ENCODE results near the gene PUM2. TPM values are rescaled to one million over a fixed set of nuclear protein-coding genes. Genes with fewer than 3 reads are reported as not detected.

The PUM2 gene
- total RNA-seq, 1 donor from 2014 or later = 123 TPM

DNA sequence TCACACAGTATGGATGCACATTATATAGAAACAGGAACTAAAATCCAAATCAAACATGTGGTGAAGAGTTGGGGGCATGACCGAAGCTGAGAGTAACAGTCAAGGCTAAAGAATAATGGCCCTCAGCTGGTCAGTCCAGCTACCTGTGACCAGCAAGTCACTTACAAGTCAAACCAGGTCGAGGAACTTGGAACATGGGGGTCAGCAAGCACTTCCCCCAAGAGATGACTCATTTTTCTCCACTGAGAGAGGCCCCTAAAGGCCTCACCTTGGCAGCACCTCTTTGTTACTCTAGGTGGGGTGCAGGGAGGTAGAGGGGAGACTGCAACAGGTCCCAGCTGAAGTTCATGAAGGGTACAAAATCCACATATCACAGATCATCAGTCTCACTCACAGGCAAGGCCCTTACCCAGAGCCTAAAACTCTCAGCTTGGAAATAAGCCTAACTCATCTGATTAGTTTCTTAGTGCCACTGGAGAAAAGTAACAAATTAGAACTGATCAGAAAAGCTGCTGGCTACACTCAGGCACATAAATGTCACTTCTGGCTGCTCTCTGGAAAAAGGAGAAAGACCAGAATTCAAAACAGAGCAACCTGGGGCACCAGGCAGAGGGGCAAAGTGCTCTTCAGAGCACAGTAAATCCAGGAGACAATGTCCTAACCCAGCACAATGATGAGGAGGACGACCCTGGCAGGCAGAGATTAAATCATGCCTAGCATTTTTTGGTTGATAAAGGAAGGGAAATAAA is 129.7 kb downstream of the PUM2 start:
- Mint-ChIP-seq H3K4me1 (ENCODE audit: low read depth) (peaks cover 20% of the 10 kb centered on the region), H3K27ac (peak overlapping the region; percentile 43), H3K4me3 (ENCODE audit: low read depth) (no peak overlapping the region), H3K36me3 (ENCODE audit: insufficient read depth) (no peaks in the 10 kb centered on the region), H3K27me3 (no peaks in the 10 kb centered on the region), H3K9me3 (ENCODE audit: low read depth) (no peaks in the 10 kb centered on the region)
- TF ChIP-seq, protein P1, sequence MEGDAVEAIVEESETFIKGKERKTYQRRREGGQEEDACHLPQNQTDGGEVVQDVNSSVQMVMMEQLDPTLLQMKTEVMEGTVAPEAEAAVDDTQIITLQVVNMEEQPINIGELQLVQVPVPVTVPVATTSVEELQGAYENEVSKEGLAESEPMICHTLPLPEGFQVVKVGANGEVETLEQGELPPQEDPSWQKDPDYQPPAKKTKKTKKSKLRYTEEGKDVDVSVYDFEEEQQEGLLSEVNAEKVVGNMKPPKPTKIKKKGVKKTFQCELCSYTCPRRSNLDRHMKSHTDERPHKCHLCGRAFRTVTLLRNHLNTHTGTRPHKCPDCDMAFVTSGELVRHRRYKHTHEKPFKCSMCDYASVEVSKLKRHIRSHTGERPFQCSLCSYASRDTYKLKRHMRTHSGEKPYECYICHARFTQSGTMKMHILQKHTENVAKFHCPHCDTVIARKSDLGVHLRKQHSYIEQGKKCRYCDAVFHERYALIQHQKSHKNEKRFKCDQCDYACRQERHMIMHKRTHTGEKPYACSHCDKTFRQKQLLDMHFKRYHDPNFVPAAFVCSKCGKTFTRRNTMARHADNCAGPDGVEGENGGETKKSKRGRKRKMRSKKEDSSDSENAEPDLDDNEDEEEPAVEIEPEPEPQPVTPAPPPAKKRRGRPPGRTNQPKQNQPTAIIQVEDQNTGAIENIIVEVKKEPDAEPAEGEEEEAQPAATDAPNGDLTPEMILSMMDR (IDR thresholded peaks at IDR 0.05; ENCODE audit: unreplicated experiment) = no peak
- DNase-seq (ENCODE audit: low spot score, unreplicated experiment) = no peak

DNA sequence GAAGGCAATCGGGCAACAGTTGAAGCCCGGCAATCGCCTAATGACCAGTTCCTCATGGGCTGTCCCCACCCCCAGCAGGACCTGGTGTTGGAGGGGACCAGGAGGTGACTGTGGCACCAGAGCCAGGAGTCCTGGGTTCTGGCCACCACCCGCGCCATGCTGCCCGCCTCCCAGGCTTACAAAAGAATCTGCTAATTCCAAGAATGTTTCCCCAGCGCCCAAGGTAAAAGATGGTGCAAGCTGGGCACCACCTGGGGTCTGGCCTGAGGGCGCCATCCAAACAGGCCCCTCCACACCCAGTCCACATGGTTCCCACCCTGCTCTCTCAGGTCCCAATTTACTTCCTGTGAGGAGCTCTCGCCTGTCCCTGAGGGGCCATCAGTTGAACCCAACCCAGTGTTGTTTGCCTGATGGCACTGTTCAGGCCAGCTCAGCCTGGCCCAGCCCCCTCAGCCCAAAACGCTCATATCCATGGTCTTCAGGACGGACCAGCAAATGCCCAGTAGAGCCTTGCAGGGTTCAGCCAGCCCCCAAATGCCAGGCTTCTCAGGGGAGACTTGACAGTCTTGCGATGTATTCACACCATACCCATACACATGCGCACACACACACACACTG is 130.8 kb downstream of the PUM2 start:
- Mint-ChIP-seq H3K9me3 (ENCODE audit: low read depth) (no peaks in the 10 kb centered on the region), H3K4me3 (ENCODE audit: low read depth) (no peak overlapping the region), H3K36me3 (ENCODE audit: insufficient read depth) (no peaks in the 10 kb centered on the region), H3K4me1 (ENCODE audit: low read depth) (peaks cover 16% of the 10 kb centered on the region), H3K27ac (peak overlapping the region; percentile 59), H3K27me3 (no peaks in the 10 kb centered on the region)
- TF ChIP-seq, protein P1 (IDR thresholded peaks at IDR 0.05; ENCODE audit: unreplicated experiment) = no peak
- DNase-seq (ENCODE audit: low spot score, unreplicated experiment) = no peak

DNA sequence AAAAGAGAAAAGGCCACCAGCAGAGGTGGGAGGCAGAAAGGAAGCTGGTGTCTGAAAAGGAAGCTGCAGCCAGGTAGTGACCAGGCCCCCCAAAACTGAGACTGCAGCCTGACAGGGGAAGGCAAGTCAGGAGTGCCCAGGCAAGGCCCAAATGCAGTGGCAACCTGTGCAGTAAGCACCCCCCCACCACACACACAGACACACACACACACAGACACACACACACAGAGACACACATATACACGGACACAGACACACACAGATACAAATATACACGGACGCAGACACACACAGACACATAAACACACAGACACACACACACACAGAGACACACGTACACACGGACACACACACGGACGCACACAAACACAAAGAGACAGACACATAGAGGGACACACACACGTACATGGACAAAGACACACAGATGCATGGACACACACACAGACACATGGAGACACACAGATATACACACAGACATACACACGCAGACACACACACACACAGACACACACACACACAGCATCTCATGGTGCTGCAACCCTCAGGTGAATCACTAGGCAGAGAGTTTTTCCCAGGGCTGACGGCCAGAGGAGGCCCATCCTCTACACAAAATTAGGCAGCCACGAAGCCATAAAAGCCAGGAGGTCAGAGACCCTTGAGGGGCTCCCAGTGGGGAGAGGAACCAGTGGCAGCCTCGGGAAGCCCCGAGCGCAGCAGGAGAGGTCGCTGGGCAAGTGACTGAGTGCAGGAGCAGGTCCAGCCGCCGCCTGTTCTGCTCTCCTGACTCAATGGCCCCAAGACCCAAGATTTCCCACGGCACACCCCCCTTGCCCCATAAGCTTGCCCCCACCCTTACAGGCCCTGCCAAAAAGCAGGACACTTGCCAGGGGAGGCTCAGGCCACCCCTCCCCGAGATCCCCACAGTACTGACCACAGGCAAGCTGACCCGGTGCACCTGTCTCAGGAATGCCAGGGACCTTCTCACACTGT is 132.0 kb downstream of the PUM2 start:
- TF ChIP-seq, protein P1 (IDR thresholded peaks at IDR 0.05; ENCODE audit: unreplicated experiment) = no peak
- peak overlapping the region; percentile 17 for H3K27ac Mint-ChIP-seq
- H3K4me1 Mint-ChIP-seq (ENCODE audit: low read depth) = peaks cover 23% of the 10 kb centered on the region
- H3K4me3 Mint-ChIP-seq (ENCODE audit: low read depth) = no peak overlapping the region
- H3K27me3 Mint-ChIP-seq = no peaks in the 10 kb centered on the region
- no peaks in the 10 kb centered on the region for H3K9me3 Mint-ChIP-seq (ENCODE audit: low read depth)
- no peaks in the 10 kb centered on the region for H3K36me3 Mint-ChIP-seq (ENCODE audit: insufficient read depth)
- DNase-seq (ENCODE audit: low spot score, unreplicated experiment) = no peak

DNA sequence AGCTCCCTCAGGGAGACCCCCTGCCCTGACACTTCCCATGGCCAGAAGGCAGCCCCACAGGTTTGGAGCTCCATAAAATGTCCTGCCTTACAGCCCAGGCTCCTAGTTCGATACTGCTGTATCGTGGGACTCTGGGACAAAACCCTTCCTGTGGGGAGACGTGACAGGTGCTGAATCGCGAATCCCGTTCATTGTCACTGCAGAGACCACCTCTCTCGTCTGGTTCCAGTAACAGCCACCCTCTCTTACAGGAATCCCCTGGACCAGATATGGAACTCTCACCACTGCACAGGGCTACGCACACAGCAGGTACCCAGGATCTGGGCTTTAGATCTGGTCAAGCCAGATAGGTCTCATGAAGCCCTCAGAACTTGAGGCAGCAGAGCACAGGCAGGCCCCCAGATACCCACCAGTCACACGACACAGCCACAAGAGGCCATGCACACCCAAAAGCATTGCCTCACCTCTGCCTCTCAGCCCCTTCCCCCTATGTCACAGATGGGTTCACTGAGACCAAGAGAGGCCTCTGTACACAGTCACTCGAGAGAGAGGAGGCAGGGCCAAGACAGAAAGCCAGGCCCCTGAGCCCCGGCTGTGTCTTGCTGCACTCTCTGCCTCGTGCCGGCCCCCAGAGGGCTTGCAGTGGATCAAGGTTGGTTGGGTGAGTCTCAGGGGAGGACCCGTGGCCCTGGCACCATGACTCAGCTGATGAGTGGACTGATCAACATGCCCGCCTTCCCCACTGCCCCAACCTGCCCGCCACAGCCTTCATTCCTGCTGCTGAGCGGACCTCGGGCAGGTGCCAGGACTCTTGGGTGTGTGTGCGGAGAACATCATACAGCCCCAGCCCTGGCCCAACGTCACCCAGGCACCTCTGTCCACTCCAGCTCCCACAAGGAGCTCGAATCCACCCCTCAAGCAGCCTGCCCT is 133.3 kb downstream of the PUM2 start:
- peaks cover 23% of the 10 kb centered on the region for H3K4me1 Mint-ChIP-seq (ENCODE audit: low read depth)
- H3K9me3 Mint-ChIP-seq (ENCODE audit: low read depth) = no peaks in the 10 kb centered on the region
- H3K27me3 Mint-ChIP-seq = no peaks in the 10 kb centered on the region
- no peak overlapping the region for H3K4me3 Mint-ChIP-seq (ENCODE audit: low read depth)
- no peaks in the 10 kb centered on the region for H3K36me3 Mint-ChIP-seq (ENCODE audit: insufficient read depth)
- no peak overlapping the region for H3K27ac Mint-ChIP-seq
- TF ChIP-seq, protein P1 (IDR thresholded peaks at IDR 0.05; ENCODE audit: unreplicated experiment) = no peak
- DNase-seq (ENCODE audit: low spot score, unreplicated experiment) = no peak

Measured in progenitor cell of endocrine pancreas (in vitro differentiated cells).